ENCODE data around the gene XPO6. TPM values are rescaled to one million over a fixed set of nuclear protein-coding genes. Genes with fewer than 3 reads are reported as not detected.

Gene XPO6
- polyA plus RNA-seq, 1 donor (not counting 4 experiments of a cell fraction or from before 2014, with no cell fraction given), result 127 TPM

GRCh38 chr16:28193530-28194423, 18.0 kb downstream of the XPO6 start:
- Histone ChIP-seq H3K27me3 (ENCODE audit: control insufficient read depth, extremely low read depth, insufficient read depth, low read length) (no peaks in the 10 kb centered on the region), H3K79me2 (ENCODE audit: control insufficient read depth, insufficient read depth, low read length) (peaks cover 90% of the 10 kb centered on the region), H3K4me2 (ENCODE audit: control insufficient read depth, extremely low read depth, insufficient read depth, low read depth, low read length) (peak overlapping the region; percentile 27), H3K9me1 (ENCODE audit: control insufficient read depth, extremely low read depth, insufficient read depth, low read length) (peaks cover 10% of the 10 kb centered on the region), H3K9me3 (ENCODE audit: control insufficient read depth, low read depth, low read length) (no peaks in the 10 kb centered on the region), H3K4me3 (ENCODE audit: control insufficient read depth in 2 of 3, extremely low read depth in 1 of 3, insufficient read depth in 2 of 3, low read depth in 1 of 3, low read length in 3 of 3) (no peak overlapping the region), H3K4me1 (ENCODE audit: control insufficient read depth, extremely low read depth, insufficient read depth, low read length) (peaks cover 45% of the 10 kb centered on the region), H4K20me1 (ENCODE audit: control insufficient read depth, extremely low read depth, insufficient read depth, low read length) (peaks cover 44% of the 10 kb centered on the region), H3K36me3 (ENCODE audit: control insufficient read depth in 2 of 2, extremely low read depth in 1 of 2, insufficient read depth in 2 of 2, low read length in 2 of 2) (peaks cover 3 to 9% of the 10 kb centered on the region in 2 experiments), H3K9ac (ENCODE audit: control insufficient read depth, extremely low read depth, insufficient read depth, low read length) (no peak overlapping the region), H3K27ac (ENCODE audit: control insufficient read depth, insufficient read depth, low read length) (peak overlapping the region; percentile 13), H2AFZ (ENCODE audit: control insufficient read depth, low read length) (no peak overlapping the region)
- DNase-seq (ENCODE audit: low read depth, low spot score), result no peak
- TF ChIP-seq CTCF (optimal IDR thresholded peaks at IDR 0.05 in 1 of 3, IDR thresholded peaks at IDR 0.05 in 1 of 3, conservative IDR thresholded peaks at IDR 0.05 in 1 of 3; ENCODE audit: extremely low read depth in 1 of 3, insufficient read depth in 2 of 3, low read length in 3 of 3), result no peak
- TF ChIP-seq EZH2 (IDR thresholded peaks at IDR 0.05; ENCODE audit: low read length), result no peak
- FAIRE-seq, result no peak
- dilution Hi-C loops (cut with MboI; ENCODE audit: extremely low pct_ligation_motif_present, low sequenced_read_pairs), result no loop called here

- FAIRE-seq, result no peak
- no peak overlapping the region for H3K4me2 ChIP-seq (ENCODE audit: control insufficient read depth, extremely low read depth, insufficient read depth, low read depth, low read length)
Observed at GRCh38 chr16:28192806-28193529, 18.8 kb downstream of the XPO6 start.

More at GRCh38 chr16:28192806-28193529, 18.8 kb downstream of the XPO6 start:
- dilution Hi-C loops (cut with MboI; ENCODE audit: extremely low pct_ligation_motif_present, low sequenced_read_pairs), result no loop called here
- Histone ChIP-seq H3K4me3 (ENCODE audit: control insufficient read depth in 2 of 3, extremely low read depth in 1 of 3, insufficient read depth in 2 of 3, low read depth in 1 of 3, low read length in 3 of 3) (no peak overlapping the region), H3K9me1 (ENCODE audit: control insufficient read depth, extremely low read depth, insufficient read depth, low read length) (peaks cover 10% of the 10 kb centered on the region), H3K36me3 (ENCODE audit: control insufficient read depth in 2 of 2, extremely low read depth in 1 of 2, insufficient read depth in 2 of 2, low read length in 2 of 2) (peaks cover 3 to 9% of the 10 kb centered on the region in 2 experiments), H3K4me1 (ENCODE audit: control insufficient read depth, extremely low read depth, insufficient read depth, low read length) (peaks cover 45% of the 10 kb centered on the region), H3K9me3 (ENCODE audit: control insufficient read depth, low read depth, low read length) (no peaks in the 10 kb centered on the region), H2AFZ (ENCODE audit: control insufficient read depth, low read length) (no peak overlapping the region), H3K27me3 (ENCODE audit: control insufficient read depth, extremely low read depth, insufficient read depth, low read length) (no peaks in the 10 kb centered on the region), H3K9ac (ENCODE audit: control insufficient read depth, extremely low read depth, insufficient read depth, low read length) (no peak overlapping the region), H3K27ac (ENCODE audit: control insufficient read depth, insufficient read depth, low read length) (no peak overlapping the region), H4K20me1 (ENCODE audit: control insufficient read depth, extremely low read depth, insufficient read depth, low read length) (peaks cover 46% of the 10 kb centered on the region), H3K79me2 (ENCODE audit: control insufficient read depth, insufficient read depth, low read length) (peaks cover 92% of the 10 kb centered on the region)
- TF ChIP-seq EZH2 (IDR thresholded peaks at IDR 0.05; ENCODE audit: low read length) (no peak), CTCF (optimal IDR thresholded peaks at IDR 0.05 in 1 of 3, IDR thresholded peaks at IDR 0.05 in 1 of 3, conservative IDR thresholded peaks at IDR 0.05 in 1 of 3; ENCODE audit: extremely low read depth in 1 of 3, insufficient read depth in 2 of 3, low read length in 3 of 3) (no peak)
- DNase-seq (ENCODE audit: low read depth, low spot score), result no peak
